Osteoblast (primary cell): Measurements from ENCODE around the gene PCSK5. TPM values are rescaled to one million over a fixed set of nuclear protein-coding genes. Genes with fewer than 3 reads are reported as not detected.

ENCODE experiments used
- DNase-seq: peaks from one replicate; pipeline ENCODE4 v3.0.0; 2011; ENCODE audit warnings: low spot score, mixed read lengths; ENCODE audit not compliant: insufficient read length; ENCODE audit errors: missing footprints
- H2AFZ ChIP-seq: 2 replicates; pipeline ENCODE4 v1.6.0; 2011; ENCODE audit warnings: mild to moderate bottlenecking, low read length
- H3K27ac ChIP-seq: 2 replicates; pipeline ENCODE4 v1.5.1; 2011; ENCODE audit warnings: mild to moderate bottlenecking, low read depth, low read length, moderate library complexity
- H3K27me3 ChIP-seq: 2 replicates; pipeline ENCODE4 v1.6.0; 2012; ENCODE audit warnings: mild to moderate bottlenecking, control low read depth, inconsistent platforms, low read length, moderate library complexity; ENCODE audit not compliant: insufficient read depth
- H3K36me3 ChIP-seq: 2 replicates; pipeline ENCODE4 v1.5.1; 2011; ENCODE audit warnings: mild to moderate bottlenecking, low read length, control low read depth, moderate library complexity; ENCODE audit not compliant: insufficient read depth
- H3K4me1 ChIP-seq: 2 replicates; pipeline ENCODE4 v1.5.1; 2011; ENCODE audit warnings: mild to moderate bottlenecking, low read length, control low read depth, moderate library complexity; ENCODE audit not compliant: insufficient read depth
- H3K4me2 ChIP-seq: 2 replicates; pipeline ENCODE4 v1.6.0; 2011; ENCODE audit warnings: mild to moderate bottlenecking, low read length; ENCODE audit not compliant: insufficient read depth
- H3K4me3 ChIP-seq: fragments of 200-600 bp; sonication (generic); 3 replicates; pipeline ENCODE4 v1.5.1; 2012; ENCODE audit warnings: mild to moderate bottlenecking, low read length, inconsistent platforms; ENCODE audit not compliant: insufficient read depth
- H3K79me2 ChIP-seq: 2 replicates; pipeline ENCODE4 v1.6.0; 2012; ENCODE audit warnings: mild to moderate bottlenecking, low read length, control low read depth, inconsistent platforms; ENCODE audit not compliant: insufficient read depth
- H3K9me3 ChIP-seq: 2 replicates; pipeline ENCODE4 v1.5.1; 2011; ENCODE audit warnings: low read depth, low read length, control low read depth
- H4K20me1 ChIP-seq: 2 replicates; pipeline ENCODE4 v1.6.0; 2012; ENCODE audit warnings: mild to moderate bottlenecking, low read length, control low read depth; ENCODE audit not compliant: insufficient read depth
- total RNA-seq: library from RNA; depleted of rRNA; stranded (reverse); fragments of >200 nt; gene quantifications from 2 replicates; pipeline ENCODE4 v1.2.3, GENCODE V29; 2012
- TF ChIP-seq, protein P1 (sequence below): IDR thresholded peaks from 2 replicates; pipeline ENCODE4 v1.5.1; 2011; ENCODE audit warnings: mild to moderate bottlenecking, low read depth, low read length, moderate library complexity; ENCODE audit errors: extremely low read depth

PCSK5 gene
- total RNA-seq, 1 donor, result 14.5 TPM

DNA sequence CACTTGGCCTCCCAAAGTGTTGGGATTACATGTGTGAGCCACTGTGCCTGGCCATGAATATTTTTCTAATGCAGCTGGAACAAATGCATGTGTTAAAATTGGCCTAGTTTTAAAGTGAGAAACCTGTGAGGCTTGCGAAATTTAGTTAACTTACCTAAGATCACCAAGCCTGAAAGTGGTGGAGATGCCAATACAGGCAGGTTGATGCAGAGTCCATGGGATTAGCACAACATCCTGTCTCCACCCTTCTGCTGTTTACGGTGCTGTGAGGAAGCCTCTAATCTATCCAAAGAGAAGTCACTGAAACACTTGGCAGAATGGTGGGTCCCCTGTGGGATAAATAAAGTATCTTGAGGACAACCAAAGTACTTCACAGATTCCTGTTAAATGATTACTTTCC lies 98.2 kb downstream of the PCSK5 start:
- Histone ChIP-seq H3K36me3 (no peaks in the 10 kb centered on the region), H3K27me3 (no peaks in the 10 kb centered on the region), H2AFZ (no peak overlapping the region), H3K4me1 (peaks cover 4% of the 10 kb centered on the region), H3K79me2 (no peaks in the 10 kb centered on the region), H3K4me2 (no peak overlapping the region), H4K20me1 (no peaks in the 10 kb centered on the region), H3K9me3 (no peaks in the 10 kb centered on the region), H3K27ac (no peak overlapping the region), H3K4me3 (no peak overlapping the region)
- TF ChIP-seq, protein P1, sequence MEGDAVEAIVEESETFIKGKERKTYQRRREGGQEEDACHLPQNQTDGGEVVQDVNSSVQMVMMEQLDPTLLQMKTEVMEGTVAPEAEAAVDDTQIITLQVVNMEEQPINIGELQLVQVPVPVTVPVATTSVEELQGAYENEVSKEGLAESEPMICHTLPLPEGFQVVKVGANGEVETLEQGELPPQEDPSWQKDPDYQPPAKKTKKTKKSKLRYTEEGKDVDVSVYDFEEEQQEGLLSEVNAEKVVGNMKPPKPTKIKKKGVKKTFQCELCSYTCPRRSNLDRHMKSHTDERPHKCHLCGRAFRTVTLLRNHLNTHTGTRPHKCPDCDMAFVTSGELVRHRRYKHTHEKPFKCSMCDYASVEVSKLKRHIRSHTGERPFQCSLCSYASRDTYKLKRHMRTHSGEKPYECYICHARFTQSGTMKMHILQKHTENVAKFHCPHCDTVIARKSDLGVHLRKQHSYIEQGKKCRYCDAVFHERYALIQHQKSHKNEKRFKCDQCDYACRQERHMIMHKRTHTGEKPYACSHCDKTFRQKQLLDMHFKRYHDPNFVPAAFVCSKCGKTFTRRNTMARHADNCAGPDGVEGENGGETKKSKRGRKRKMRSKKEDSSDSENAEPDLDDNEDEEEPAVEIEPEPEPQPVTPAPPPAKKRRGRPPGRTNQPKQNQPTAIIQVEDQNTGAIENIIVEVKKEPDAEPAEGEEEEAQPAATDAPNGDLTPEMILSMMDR, result no peak
- DNase-seq, result no peak

DNA sequence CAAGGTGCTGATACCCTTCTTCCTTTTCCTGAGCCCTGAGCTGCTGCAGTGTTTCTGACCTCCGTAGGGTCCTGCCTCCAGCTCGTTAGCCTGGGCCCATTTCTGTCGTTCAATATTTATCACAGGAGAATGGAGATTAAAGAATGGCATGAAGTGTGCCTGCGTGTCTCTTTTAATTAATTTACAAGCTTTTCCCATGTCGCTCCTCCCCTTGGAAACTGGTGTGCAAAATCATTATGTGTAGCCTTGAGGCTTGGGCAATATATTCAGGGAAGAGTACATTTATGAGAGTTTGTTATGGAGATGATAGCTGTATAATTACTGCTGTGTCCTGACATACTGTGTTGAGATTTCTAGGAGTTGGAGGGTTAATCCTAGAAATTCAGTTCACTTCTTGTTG lies 99.7 kb downstream of the PCSK5 start:
- Histone ChIP-seq H4K20me1 (no peaks in the 10 kb centered on the region), H3K9me3 (no peaks in the 10 kb centered on the region), H3K4me3 (no peak overlapping the region), H3K4me2 (no peak overlapping the region), H3K36me3 (no peaks in the 10 kb centered on the region), H2AFZ (no peak overlapping the region), H3K27me3 (no peaks in the 10 kb centered on the region), H3K4me1 (peaks cover 8% of the 10 kb centered on the region), H3K27ac (no peak overlapping the region), H3K79me2 (no peaks in the 10 kb centered on the region)
- TF ChIP-seq, protein P1, result no peak
- DNase-seq, result no peak

DNA sequence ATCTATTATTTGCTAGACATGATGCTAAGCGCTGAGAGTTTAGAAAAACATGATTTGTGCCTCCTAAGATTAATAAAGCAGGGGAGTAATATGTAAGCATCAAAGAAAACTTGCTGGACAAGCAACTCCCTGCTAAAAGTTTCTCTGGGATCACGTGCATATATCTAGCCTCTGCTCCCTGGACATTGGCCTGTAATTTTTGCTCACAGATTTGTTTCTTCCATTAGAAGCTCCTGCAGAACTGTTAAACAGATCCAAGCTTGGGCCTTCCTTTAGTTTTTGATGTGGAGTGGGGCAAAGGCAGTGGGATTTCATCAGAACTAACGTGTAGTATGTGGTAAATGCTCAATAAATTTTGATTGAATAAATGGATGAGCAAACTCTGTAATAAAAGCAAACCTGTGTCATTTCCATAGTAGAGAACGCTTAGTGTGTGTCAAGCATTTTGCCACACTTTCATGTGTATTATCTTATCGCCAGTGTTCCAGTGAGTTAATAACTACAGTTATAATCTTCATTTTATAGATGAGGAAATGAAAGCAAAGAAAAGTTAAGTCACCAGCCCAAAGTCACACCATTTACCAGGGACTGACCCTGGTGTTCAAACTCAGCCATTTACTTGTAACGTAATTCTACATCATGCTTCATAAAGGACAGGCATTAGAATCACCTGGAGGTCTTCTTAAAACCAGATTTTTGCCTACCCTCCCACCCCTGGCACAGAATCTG lies 100.3 kb downstream of the PCSK5 start:
- Histone ChIP-seq H3K4me2 (no peak overlapping the region), H3K9me3 (no peaks in the 10 kb centered on the region), H3K27ac (no peak overlapping the region), H2AFZ (no peak overlapping the region), H3K4me1 (peaks cover 8% of the 10 kb centered on the region), H3K79me2 (no peaks in the 10 kb centered on the region), H4K20me1 (no peaks in the 10 kb centered on the region), H3K4me3 (no peak overlapping the region), H3K36me3 (no peaks in the 10 kb centered on the region), H3K27me3 (no peaks in the 10 kb centered on the region)
- TF ChIP-seq, protein P1, result no peak
- no peak for DNase-seq

DNA sequence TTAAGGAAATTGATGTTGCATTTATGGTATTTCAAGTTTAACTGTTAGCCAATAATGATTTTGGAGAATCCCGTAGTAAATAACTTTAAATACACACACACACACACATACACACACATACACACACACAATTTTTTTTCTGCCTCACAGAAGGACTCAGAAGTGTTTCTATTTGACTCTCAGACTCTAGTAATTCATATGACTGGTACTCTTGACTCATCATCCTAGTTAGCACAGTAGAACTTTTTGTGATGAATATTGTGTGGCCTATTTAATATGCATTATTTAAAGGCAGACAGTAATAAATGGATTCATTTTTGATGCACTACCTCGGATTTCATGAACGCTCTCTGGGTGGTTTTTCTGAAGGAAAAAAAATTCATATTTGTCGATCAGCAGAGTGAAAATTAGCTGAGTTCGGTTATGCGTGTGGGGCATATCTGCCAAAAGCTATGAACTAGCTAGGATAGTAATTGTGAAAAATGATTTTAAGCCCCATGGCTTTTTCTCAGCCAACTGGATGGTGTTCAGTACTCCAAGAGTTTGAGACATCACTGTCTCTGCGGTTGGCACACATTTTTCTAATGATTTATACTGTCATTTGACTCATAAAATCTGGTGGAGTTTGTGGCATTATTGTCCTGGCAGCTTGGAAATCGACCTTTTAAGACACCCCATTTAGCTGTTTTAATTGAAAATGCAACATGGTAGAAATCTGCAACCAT lies 102.2 kb downstream of the PCSK5 start:
- no peak for DNase-seq
- H3K36me3 ChIP-seq, result no peaks in the 10 kb centered on the region
- no peak overlapping the region for H3K4me3 ChIP-seq
- TF ChIP-seq, protein P1, result no peak
- no peaks in the 10 kb centered on the region for H4K20me1 ChIP-seq
- H3K27me3 ChIP-seq, result no peaks in the 10 kb centered on the region
- no peak overlapping the region for H3K4me2 ChIP-seq
- no peaks in the 10 kb centered on the region for H3K79me2 ChIP-seq
- H3K27ac ChIP-seq, result no peak overlapping the region
- H2AFZ ChIP-seq, result no peak overlapping the region
- H3K4me1 ChIP-seq, result peaks cover 8% of the 10 kb centered on the region
- no peaks in the 10 kb centered on the region for H3K9me3 ChIP-seq
